ENCODE measurements around the gene PRAMEF33.
"Not testable (repeated sequence)": the region's sequence is repeated elsewhere in the genome, so short reads cannot be mapped to it uniquely, and the experiment has no call there.

DNA sequence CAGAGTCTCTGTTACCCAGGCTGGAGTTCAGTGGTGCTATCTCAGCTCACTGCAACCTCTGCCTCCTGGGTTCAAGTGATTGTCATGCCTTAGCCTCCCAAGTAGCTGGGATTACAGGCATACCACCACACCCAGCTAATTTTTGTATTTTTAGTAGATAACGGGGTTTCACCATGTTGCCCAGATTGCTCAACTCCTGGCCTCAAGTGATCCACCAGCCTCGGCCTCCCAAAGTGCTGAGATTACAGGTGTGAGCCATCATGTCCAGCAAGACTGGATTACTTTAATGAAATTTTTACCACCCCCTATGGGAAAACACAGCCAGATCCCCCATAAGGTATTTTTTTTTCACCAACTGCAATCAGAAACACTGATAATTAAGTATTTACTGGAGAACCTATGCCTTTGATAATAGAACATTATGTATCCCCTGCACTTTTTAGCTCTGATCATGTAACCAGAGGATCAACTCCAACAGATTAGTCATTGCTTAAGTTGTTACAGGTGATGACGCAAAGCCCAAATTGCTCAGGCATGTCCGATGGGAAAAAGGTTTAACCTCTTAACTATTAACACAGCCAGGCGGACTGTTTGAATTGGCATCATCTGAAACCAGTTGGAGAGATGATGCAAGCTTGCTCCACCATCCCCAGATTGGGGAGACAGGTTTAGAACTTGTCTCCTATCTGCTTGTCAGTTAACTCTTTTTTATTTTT, 6.0 kb upstream of the PRAMEF33 start:
- TF ChIP-seq, protein P1, sequence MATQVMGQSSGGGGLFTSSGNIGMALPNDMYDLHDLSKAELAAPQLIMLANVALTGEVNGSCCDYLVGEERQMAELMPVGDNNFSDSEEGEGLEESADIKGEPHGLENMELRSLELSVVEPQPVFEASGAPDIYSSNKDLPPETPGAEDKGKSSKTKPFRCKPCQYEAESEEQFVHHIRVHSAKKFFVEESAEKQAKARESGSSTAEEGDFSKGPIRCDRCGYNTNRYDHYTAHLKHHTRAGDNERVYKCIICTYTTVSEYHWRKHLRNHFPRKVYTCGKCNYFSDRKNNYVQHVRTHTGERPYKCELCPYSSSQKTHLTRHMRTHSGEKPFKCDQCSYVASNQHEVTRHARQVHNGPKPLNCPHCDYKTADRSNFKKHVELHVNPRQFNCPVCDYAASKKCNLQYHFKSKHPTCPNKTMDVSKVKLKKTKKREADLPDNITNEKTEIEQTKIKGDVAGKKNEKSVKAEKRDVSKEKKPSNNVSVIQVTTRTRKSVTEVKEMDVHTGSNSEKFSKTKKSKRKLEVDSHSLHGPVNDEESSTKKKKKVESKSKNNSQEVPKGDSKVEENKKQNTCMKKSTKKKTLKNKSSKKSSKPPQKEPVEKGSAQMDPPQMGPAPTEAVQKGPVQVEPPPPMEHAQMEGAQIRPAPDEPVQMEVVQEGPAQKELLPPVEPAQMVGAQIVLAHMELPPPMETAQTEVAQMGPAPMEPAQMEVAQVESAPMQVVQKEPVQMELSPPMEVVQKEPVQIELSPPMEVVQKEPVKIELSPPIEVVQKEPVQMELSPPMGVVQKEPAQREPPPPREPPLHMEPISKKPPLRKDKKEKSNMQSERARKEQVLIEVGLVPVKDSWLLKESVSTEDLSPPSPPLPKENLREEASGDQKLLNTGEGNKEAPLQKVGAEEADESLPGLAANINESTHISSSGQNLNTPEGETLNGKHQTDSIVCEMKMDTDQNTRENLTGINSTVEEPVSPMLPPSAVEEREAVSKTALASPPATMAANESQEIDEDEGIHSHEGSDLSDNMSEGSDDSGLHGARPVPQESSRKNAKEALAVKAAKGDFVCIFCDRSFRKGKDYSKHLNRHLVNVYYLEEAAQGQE (IDR thresholded peaks at IDR 0.05; ENCODE audit: insufficient replicate concordance, low read depth): not testable (repeated sequence)
- TF ChIP-seq, protein P2, sequence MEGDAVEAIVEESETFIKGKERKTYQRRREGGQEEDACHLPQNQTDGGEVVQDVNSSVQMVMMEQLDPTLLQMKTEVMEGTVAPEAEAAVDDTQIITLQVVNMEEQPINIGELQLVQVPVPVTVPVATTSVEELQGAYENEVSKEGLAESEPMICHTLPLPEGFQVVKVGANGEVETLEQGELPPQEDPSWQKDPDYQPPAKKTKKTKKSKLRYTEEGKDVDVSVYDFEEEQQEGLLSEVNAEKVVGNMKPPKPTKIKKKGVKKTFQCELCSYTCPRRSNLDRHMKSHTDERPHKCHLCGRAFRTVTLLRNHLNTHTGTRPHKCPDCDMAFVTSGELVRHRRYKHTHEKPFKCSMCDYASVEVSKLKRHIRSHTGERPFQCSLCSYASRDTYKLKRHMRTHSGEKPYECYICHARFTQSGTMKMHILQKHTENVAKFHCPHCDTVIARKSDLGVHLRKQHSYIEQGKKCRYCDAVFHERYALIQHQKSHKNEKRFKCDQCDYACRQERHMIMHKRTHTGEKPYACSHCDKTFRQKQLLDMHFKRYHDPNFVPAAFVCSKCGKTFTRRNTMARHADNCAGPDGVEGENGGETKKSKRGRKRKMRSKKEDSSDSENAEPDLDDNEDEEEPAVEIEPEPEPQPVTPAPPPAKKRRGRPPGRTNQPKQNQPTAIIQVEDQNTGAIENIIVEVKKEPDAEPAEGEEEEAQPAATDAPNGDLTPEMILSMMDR (IDR thresholded peaks at IDR 0.05; ENCODE audit: insufficient read depth, low read length): not testable (repeated sequence)
